WTC11 (cell line): Measurements from ENCODE around the gene BICD1.

Experiments
- E2F5 ChIP-seq: sonication (generic); formaldehyde crosslinking; IDR thresholded peaks from 2 replicates; pipeline ENCODE4 v1.8.1; 2022; ENCODE audit warnings: mild to moderate bottlenecking, moderate library complexity, missing genetic modification reagents
- GABPB1 ChIP-seq: sonication (generic); formaldehyde crosslinking; IDR thresholded peaks from 2 replicates; pipeline ENCODE4 v1.8.1; 2023; ENCODE audit warnings: mild to moderate bottlenecking, missing genetic modification reagents
- HMGXB4 ChIP-seq: sonication (generic); formaldehyde crosslinking; IDR thresholded peaks from 2 replicates; pipeline ENCODE4 v1.8.1; 2023; ENCODE audit warnings: mild to moderate bottlenecking, moderate library complexity, missing genetic modification reagents
- JUN ChIP-seq: sonication (generic); formaldehyde crosslinking; IDR thresholded peaks from 2 replicates; pipeline ENCODE4 v1.8.0; 2023; ENCODE audit warnings: mild to moderate bottlenecking, missing genetic modification reagents
- TEAD4 ChIP-seq: sonication (generic); formaldehyde crosslinking; IDR thresholded peaks from 2 replicates; pipeline ENCODE4 v1.8.0; 2022; ENCODE audit warnings: mild to moderate bottlenecking, missing genetic modification reagents
- ZNF416 ChIP-seq: fragments of 250-450 bp; sonication (Bioruptor Pico); IDR thresholded peaks from 2 replicates; pipeline ENCODE4 v1.9.0; 2021; ENCODE audit warnings: mild to moderate bottlenecking, inconsistent platforms
- TF ChIP-seq, protein P1 (sequence below): sonication (generic); formaldehyde crosslinking; conservative IDR thresholded peaks from 2 replicates; pipeline ENCODE4 v1.8.1; 2022; ENCODE audit warnings: mild to moderate bottlenecking, missing genetic modification reagents
- TF ChIP-seq, protein P2 (sequence below): sonication (generic); formaldehyde crosslinking; IDR thresholded peaks from 2 replicates; pipeline ENCODE4 v1.8.0; 2022; ENCODE audit warnings: mild to moderate bottlenecking, missing genetic modification reagents
- TF ChIP-seq, protein P3 (sequence below): fragments of 200-600 bp; IDR thresholded peaks from 2 replicates; pipeline ENCODE4 v1.8.0; 2022; ENCODE audit warnings: antibody characterized with exemption
- TF ChIP-seq, protein P4 (sequence below): fragments of 250-450 bp; sonication (Bioruptor Pico); IDR thresholded peaks from 2 replicates; pipeline ENCODE4 v1.9.0; 2021; ENCODE audit warnings: moderate library complexity, mild to moderate bottlenecking, inconsistent platforms, borderline replicate concordance

- TF ChIP-seq JUN (CRISPR knock-in tag), result no peak
- TF ChIP-seq, protein P1, sequence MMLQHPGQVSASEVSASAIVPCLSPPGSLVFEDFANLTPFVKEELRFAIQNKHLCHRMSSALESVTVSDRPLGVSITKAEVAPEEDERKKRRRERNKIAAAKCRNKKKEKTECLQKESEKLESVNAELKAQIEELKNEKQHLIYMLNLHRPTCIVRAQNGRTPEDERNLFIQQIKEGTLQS (CRISPR knock-in tag), result no peak
- no peak for TF ChIP-seq ZNF416 (CRISPR knock-in tag)
- TF ChIP-seq, protein P2, sequence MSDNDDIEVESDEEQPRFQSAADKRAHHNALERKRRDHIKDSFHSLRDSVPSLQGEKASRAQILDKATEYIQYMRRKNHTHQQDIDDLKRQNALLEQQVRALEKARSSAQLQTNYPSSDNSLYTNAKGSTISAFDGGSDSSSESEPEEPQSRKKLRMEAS (CRISPR knock-in tag), result no peak
- no peak for TF ChIP-seq HMGXB4 (CRISPR knock-in tag)
- TF ChIP-seq, protein P3, sequence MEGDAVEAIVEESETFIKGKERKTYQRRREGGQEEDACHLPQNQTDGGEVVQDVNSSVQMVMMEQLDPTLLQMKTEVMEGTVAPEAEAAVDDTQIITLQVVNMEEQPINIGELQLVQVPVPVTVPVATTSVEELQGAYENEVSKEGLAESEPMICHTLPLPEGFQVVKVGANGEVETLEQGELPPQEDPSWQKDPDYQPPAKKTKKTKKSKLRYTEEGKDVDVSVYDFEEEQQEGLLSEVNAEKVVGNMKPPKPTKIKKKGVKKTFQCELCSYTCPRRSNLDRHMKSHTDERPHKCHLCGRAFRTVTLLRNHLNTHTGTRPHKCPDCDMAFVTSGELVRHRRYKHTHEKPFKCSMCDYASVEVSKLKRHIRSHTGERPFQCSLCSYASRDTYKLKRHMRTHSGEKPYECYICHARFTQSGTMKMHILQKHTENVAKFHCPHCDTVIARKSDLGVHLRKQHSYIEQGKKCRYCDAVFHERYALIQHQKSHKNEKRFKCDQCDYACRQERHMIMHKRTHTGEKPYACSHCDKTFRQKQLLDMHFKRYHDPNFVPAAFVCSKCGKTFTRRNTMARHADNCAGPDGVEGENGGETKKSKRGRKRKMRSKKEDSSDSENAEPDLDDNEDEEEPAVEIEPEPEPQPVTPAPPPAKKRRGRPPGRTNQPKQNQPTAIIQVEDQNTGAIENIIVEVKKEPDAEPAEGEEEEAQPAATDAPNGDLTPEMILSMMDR, result no peak
- no peak for TF ChIP-seq E2F5 (CRISPR knock-in tag)
- TF ChIP-seq GABPB1, result no peak
- TF ChIP-seq TEAD4 (CRISPR knock-in tag), result no peak
- TF ChIP-seq, protein P4, sequence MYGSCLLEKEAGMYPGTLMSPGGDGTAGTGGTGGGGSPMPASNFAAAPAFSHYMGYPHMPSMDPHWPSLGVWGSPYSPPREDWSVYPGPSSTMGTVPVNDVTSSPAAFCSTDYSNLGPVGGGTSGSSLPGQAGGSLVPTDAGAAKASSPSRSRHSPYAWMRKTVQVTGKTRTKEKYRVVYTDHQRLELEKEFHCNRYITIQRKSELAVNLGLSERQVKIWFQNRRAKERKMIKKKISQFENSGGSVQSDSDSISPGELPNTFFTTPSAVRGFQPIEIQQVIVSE (CRISPR knock-in tag), result no peak
These were observed 10.7 kb downstream of the BICD1 start for GRCh38 chr12:32117316-32117715.
